ENCODE results near the gene AQP9.
"Not testable (repeated sequence)": the region's sequence is repeated elsewhere in the genome, so short reads cannot be mapped to it uniquely, and the experiment has no call there.

AQP9 gene

DNA sequence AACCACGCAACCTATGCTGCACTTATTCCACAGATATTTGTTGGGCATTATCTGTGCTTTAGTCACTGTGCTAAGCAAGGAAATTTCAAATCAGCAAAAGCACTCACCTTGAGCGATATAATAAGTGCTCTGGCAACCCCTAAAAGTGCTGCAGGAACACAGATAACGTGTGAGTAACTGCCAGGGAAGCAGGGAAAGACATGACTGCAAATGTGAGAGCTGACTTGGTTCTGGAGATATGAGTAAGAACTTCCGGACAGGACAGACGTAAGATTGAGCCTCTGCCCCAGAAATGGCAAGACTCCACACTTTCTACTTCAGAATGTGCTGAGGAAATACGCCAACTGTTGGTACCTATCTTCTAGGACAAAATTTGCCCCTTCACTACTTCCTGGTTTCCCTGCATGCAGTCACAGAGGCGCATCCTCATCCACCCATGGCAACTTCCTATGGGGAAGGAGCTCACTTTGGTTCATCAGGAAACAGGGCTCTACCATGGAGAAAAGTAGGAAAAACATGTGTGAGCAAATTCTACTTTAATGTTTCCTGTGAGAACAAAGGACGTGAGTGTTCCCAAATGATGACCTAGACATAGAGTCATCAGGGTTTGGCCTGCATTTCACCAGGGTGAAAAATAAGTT is 41.7 kb downstream of the AQP9 start:
- TF ChIP-seq CTCF (IDR thresholded peaks at IDR 0.05; ENCODE audit: control extremely low read depth, extremely low read depth, low read depth, missing control alignments) = no peak
- ChIA-PET POLR2A (no interaction called here), CTCF (interaction anchor here (0.7 to 4.7 kb wide), 2 partner anchors 12 to 433 kb away, joined by 3 to 24 read pairs; no protein-coding TSS in a partner anchor)
- DNase-seq (ENCODE audit: extremely low spot score) = no peak

- peak; percentile 80 for TF ChIP-seq CTCF (IDR thresholded peaks at IDR 0.05; ENCODE audit: control extremely low read depth, extremely low read depth, low read depth, missing control alignments)
- POLR2A ChIA-PET = no interaction called here
- peak; percentile 60 for DNase-seq (ENCODE audit: extremely low spot score)
- CTCF ChIA-PET = interaction anchor here (0.8 to 4.7 kb wide), 19 partner anchors 10 to 517 kb away, joined by 3 to 24 read pairs (median 5); no protein-coding TSS in a partner anchor
Observed at GRCh38 chr15:58182460-58183163, 44.4 kb downstream of the AQP9 start.

- no peak for TF ChIP-seq CTCF (IDR thresholded peaks at IDR 0.05; ENCODE audit: control extremely low read depth, extremely low read depth, low read depth, missing control alignments)
Observed at GRCh38 chr15:58185439-58185838, 47.3 kb downstream of the AQP9 start.

GRCh38 chr15:58189148-58189811 is 51.1 kb downstream of the AQP9 start:
- no peak for TF ChIP-seq CTCF (IDR thresholded peaks at IDR 0.05; ENCODE audit: control extremely low read depth, extremely low read depth, low read depth, missing control alignments)
- ChIA-PET POLR2A (no interaction called here), CTCF (no interaction called here)
- DNase-seq (ENCODE audit: extremely low spot score) = no peak

More at GRCh38 chr15:58185439-58185838, 47.3 kb downstream of the AQP9 start:
- ChIA-PET CTCF (interaction anchor here (1.4 kb wide), 1 partner anchor 12 kb away, joined by 4 read pairs; no protein-coding TSS in a partner anchor), POLR2A (no interaction called here)
- DNase-seq (ENCODE audit: extremely low spot score) = no peak

DNA sequence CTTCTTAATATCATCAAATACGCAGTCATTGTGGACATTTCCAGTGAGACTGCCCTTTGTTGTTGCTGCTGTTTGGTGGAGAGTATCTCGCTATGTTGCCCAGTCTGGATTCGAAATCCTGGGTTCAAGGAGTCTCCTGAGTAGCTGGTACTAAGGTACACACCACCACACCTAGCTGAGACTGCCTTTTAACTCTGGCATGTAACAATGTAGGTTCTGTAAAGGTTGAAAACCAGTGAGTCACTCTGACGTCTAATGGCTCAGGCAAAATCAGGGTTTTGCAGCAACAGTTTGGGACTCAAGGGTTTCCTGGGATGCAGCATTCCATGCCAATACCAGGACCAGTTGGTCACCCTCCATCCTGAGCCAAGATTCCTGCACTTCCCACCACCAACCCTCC is 52.2 kb downstream of the AQP9 start:
- POLR2A ChIA-PET = no interaction called here
- TF ChIP-seq CTCF (IDR thresholded peaks at IDR 0.05; ENCODE audit: control extremely low read depth, extremely low read depth, low read depth, missing control alignments) = no peak

GRCh38 chr15:58193636-58194035 is 55.5 kb downstream of the AQP9 start:
- DNase-seq (ENCODE audit: extremely low spot score); POLR2A ChIA-PET: not testable (repeated sequence)
- CTCF ChIA-PET = interaction anchor here (0.8 to 1.4 kb wide), 2 partner anchors 11 to 19 kb away, joined by 3 to 4 read pairs; no protein-coding TSS in a partner anchor

More for the DNA sequence above, 52.2 kb downstream of the AQP9 start:
- DNase-seq (ENCODE audit: extremely low spot score) = no peak
- CTCF ChIA-PET = interaction anchor here (1.5 kb wide), 1 partner anchor 22 kb away, joined by 5 read pairs; no protein-coding TSS in a partner anchor

All from GM10248 (cell line).